SK-N-SH (cell line): ENCODE measurements around the gene CALML3. TPM values are rescaled to one million over a fixed set of nuclear protein-coding genes. Genes with fewer than 3 reads are reported as not detected.

Experiments
- CTCF ChIA-PET: fragments of 300-600, 350-600 bp; formaldehyde crosslinking; extraction: SDS; loops from one replicate; lab custom pipeline; 2021; lab: Yijun Ruan, JAX
- POLR2A ChIA-PET: fragments of 350-600 bp; sonication (Branson Sonifier 250); formaldehyde crosslinking; extraction: SDS; loops from one replicate; lab custom pipeline; 2020; ENCODE audit warnings: antibody characterized with exemption, inconsistent platforms; lab: Yijun Ruan, JAX
- DNase-seq: peaks from one replicate; pipeline ENCODE4 v3.0.0; 2012
- H2AFZ ChIP-seq: fragments of 200-600 bp; sonication (generic); 2 replicates; pipeline ENCODE4 v1.8.1; 2016; ENCODE audit warnings: antibody characterized with exemption, mild to moderate bottlenecking, low read depth
- H3F3A ChIP-seq: fragments of 200-600 bp; sonication (generic); replicated peaks from 2 replicates; pipeline ENCODE3; 2016; ENCODE audit warnings: antibody characterized with exemption, mild to moderate bottlenecking; ENCODE audit not compliant: insufficient read depth
- H3K27ac ChIP-seq, 2 experiments: fragments of 200-500 bp in 1 of 2; fragments of 200-600 bp in 1 of 2; sonication (Bioruptor generic) in 1 of 2; sonication (generic), shearing (Covaris generic) in 1 of 2; 2 replicates each; pipeline versions ENCODE4 v1.5.1 to v1.6.1; 2014 to 2016; ENCODE audit warnings: low read depth in 2 of 2, inconsistent platforms in 1 of 2, low read length in 1 of 2, mild to moderate bottlenecking in 1 of 2, mixed read lengths in 1 of 2
- H3K27me3 ChIP-seq: fragments of 200-600 bp; sonication (generic), shearing (Covaris generic); 2 replicates; pipeline ENCODE4 v1.6.1; 2016; ENCODE audit warnings: mixed run types; ENCODE audit not compliant: insufficient read depth
- H3K36me3 ChIP-seq, 2 experiments: fragments of 200-500 bp in 1 of 2; fragments of 200-600 bp in 1 of 2; sonication (Bioruptor generic) in 1 of 2; sonication (generic) in 1 of 2; replicated peaks in 1 of 2; 2 replicates each; pipeline versions ENCODE3 to v1.5.1; 2014 to 2016; ENCODE audit warnings: low read length in 1 of 2, mild to moderate bottlenecking in 1 of 2; ENCODE audit not compliant: insufficient read depth in 2 of 2, control insufficient read depth in 1 of 2
- H3K4me1 ChIP-seq, 2 experiments: fragments of 200-500 bp in 1 of 2; fragments of 200-600 bp in 1 of 2; sonication (Bioruptor generic) in 1 of 2; sonication (generic), shearing (Covaris generic) in 1 of 2; 2 replicates each; pipeline versions ENCODE4 v1.5.1 to v1.6.1; 2014 to 2016; ENCODE audit warnings: low read depth in 1 of 2, low read length in 1 of 2, mixed run types in 1 of 2; ENCODE audit not compliant: insufficient read depth in 2 of 2, control insufficient read depth in 1 of 2
- H3K4me2 ChIP-seq: fragments of 200-600 bp; sonication (generic), shearing (Covaris generic); 2 replicates; pipeline ENCODE4 v1.6.1; 2017; ENCODE audit warnings: mixed run types
- H3K4me3 ChIP-seq, 2 experiments: fragments of 200-500 bp in 1 of 2; fragments of 200-600 bp in 1 of 2; sonication (Bioruptor generic) in 1 of 2; sonication (generic), shearing (Covaris generic) in 1 of 2; 2 replicates each; pipeline versions ENCODE4 v1.5.1 to v1.8.1; 2014 to 2016; ENCODE audit warnings: low read depth in 2 of 2, inconsistent platforms in 1 of 2, low read length in 1 of 2, mild to moderate bottlenecking in 1 of 2, mixed read lengths in 1 of 2, moderate library complexity in 1 of 2
- H3K79me2 ChIP-seq: fragments of 200-600 bp; sonication (generic); 2 replicates; pipeline ENCODE4 v1.8.1; 2017; ENCODE audit warnings: mild to moderate bottlenecking; ENCODE audit not compliant: insufficient read depth
- H3K9ac ChIP-seq: fragments of 200-600 bp; sonication (generic); 2 replicates; pipeline ENCODE4 v1.6.1; 2017; ENCODE audit warnings: mixed run types
- H3K9me2 ChIP-seq: fragments of 200-600 bp; sonication (generic); 2 replicates; pipeline ENCODE4 v1.6.1; 2017; ENCODE audit warnings: mixed run types
- H3K9me3 ChIP-seq: fragments of 200-600 bp; sonication (generic); 2 replicates; pipeline ENCODE4 v1.6.1; 2017; ENCODE audit warnings: mixed run types, mild to moderate bottlenecking, moderate library complexity
- H4K20me1 ChIP-seq: fragments of 200-600 bp; sonication (generic); 2 replicates; pipeline ENCODE4 v1.6.1; 2017; ENCODE audit warnings: mild to moderate bottlenecking, mixed run types; ENCODE audit not compliant: insufficient read depth
- CTCF ChIP-seq: fragments of 200-600 bp; sonication (generic); IDR thresholded peaks from 2 replicates; pipeline ENCODE4 v1.6.1; 2017; ENCODE audit warnings: antibody characterized with exemption, mild to moderate bottlenecking, moderate library complexity
- JUND ChIP-seq: IDR thresholded peaks from 2 replicates; pipeline ENCODE4 v1.4.0; 2012
- MAX ChIP-seq: IDR thresholded peaks from 2 replicates; pipeline ENCODE4 v1.4.0; 2012; ENCODE audit warnings: low read depth
- MXI1 ChIP-seq: IDR thresholded peaks from 2 replicates; pipeline ENCODE4 v1.6.1; 2012; ENCODE audit warnings: mild to moderate bottlenecking, low read depth, low read length, improper control_type of control experiment
- NFIC ChIP-seq: IDR thresholded peaks from 2 replicates; pipeline ENCODE4 v1.4.0; 2012; ENCODE audit warnings: borderline replicate concordance
- NRF1 ChIP-seq: IDR thresholded peaks from 2 replicates; pipeline ENCODE4 v1.6.1; 2012; ENCODE audit warnings: low read depth, mild to moderate bottlenecking, low read length
- RFX5 ChIP-seq: IDR thresholded peaks from 2 replicates; pipeline ENCODE4 v1.6.1; 2012; ENCODE audit warnings: mild to moderate bottlenecking, improper control_type of control experiment, low read length
- SIN3A ChIP-seq: IDR thresholded peaks from 2 replicates; pipeline ENCODE4 v1.6.1; 2012; ENCODE audit warnings: low read depth, mild to moderate bottlenecking, low read length, moderate library complexity, borderline replicate concordance
- TAF1 ChIP-seq: IDR thresholded peaks from 2 replicates; pipeline ENCODE4 v1.6.1; 2012; ENCODE audit warnings: low read depth, mild to moderate bottlenecking, low read length, moderate library complexity, borderline replicate concordance
- TEAD4 ChIP-seq: IDR thresholded peaks from 2 replicates; pipeline ENCODE4 v1.4.0; 2012; ENCODE audit warnings: mild to moderate bottlenecking, borderline replicate concordance; ENCODE audit not compliant: insufficient read depth
- YY1 ChIP-seq: IDR thresholded peaks from 2 replicates; pipeline ENCODE4 v1.4.0; 2012; ENCODE audit warnings: low read depth, mild to moderate bottlenecking
- WGBS: methylation state at CpG from one replicate; pipeline ENCODE4 v1.1.6; 2017; ENCODE audit warnings: low lambda C conversion rate; 5-methylcytosine and 5-hydroxymethylcytosine counted together
- polyA plus RNA-seq, 3 experiments: library from polyadenylated mRNA; depleted of rRNA; stranded (reverse); fragments of >200 nt; gene quantifications; 2 replicates each; pipeline ENCODE4 v1.2.3, GENCODE V29; 2012
- TF ChIP-seq, protein P1 (sequence below): IDR thresholded peaks from 2 replicates; pipeline ENCODE4 v1.4.0; 2012; ENCODE audit warnings: low read depth, borderline replicate concordance
- TF ChIP-seq, protein P2 (sequence below): IDR thresholded peaks from 2 replicates; pipeline ENCODE4 v1.6.1; 2012; ENCODE audit warnings: mild to moderate bottlenecking, low read depth, low read length, moderate library complexity

CALML3 gene
- polyA plus RNA-seq, 1 of the 3 experiments (the other 2 are of a cell fraction): not detected

DNA sequence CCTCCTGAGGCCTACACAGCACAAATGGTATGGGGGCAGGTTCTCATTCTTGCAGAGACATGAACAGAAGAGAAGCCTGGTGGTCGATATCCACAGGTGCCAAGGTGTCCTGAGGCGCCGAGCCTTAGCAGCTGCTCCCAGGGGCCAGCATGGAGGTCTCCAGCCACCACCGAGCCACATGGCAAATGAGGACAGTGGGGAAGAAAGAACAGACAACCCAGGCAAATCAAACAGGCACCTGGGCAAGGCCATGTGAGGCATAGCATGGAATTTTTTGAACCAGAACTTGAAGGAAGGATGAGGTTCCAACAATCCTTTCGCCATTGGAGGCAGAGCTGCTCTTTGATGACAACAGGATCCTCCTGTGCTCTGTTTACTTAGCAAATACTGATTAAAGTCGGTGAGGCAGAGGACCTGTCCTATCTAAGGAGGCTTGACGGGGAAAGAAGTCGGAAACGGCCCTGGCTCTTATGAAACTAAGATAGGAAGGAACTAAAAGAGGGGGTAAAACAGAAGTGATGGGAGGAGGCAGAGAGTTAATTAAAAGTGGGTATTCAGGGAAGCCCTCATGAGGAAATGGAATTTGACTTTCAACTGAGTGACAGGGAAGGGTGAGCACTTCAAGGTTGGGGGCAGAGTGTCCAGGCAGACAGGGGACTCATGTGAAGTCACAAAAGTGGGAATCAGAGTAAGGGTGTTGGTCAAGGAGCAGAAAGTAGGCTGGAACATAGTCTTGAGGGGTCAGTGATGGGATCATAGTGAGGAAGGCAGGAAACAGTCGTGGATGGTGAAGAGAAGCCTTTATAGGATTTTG lies 8.6 kb upstream of the CALML3 start:
- no peak overlapping the region for H3K4me3 ChIP-seq
- no peaks in the 10 kb centered on the region for H3K9me2 ChIP-seq
- no peaks in the 10 kb centered on the region for H3F3A ChIP-seq
- DNase-seq: no peak
- H2AFZ ChIP-seq: no peak overlapping the region
- no peak overlapping the region for H3K27ac ChIP-seq
- ChIA-PET CTCF (no interaction called here), POLR2A (no interaction called here)
- no peak overlapping the region for H3K9ac ChIP-seq
- H3K79me2 ChIP-seq: no peaks in the 10 kb centered on the region
- no peaks in the 10 kb centered on the region for H3K27me3 ChIP-seq
- H3K36me3 ChIP-seq: no peaks in the 10 kb centered on the region
- H3K4me2 ChIP-seq: no peak overlapping the region
- WGBS: 59% methylated on average over 10 of the region's 10 CpGs
- TF ChIP-seq, protein P1, sequence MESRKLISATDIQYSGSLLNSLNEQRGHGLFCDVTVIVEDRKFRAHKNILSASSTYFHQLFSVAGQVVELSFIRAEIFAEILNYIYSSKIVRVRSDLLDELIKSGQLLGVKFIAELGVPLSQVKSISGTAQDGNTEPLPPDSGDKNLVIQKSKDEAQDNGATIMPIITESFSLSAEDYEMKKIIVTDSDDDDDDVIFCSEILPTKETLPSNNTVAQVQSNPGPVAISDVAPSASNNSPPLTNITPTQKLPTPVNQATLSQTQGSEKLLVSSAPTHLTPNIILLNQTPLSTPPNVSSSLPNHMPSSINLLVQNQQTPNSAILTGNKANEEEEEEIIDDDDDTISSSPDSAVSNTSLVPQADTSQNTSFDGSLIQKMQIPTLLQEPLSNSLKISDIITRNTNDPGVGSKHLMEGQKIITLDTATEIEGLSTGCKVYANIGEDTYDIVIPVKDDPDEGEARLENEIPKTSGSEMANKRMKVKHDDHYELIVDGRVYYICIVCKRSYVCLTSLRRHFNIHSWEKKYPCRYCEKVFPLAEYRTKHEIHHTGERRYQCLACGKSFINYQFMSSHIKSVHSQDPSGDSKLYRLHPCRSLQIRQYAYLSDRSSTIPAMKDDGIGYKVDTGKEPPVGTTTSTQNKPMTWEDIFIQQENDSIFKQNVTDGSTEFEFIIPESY: no peak
- TF ChIP-seq, all 33 proteins: peak for 0
- no peaks in the 10 kb centered on the region for H4K20me1 ChIP-seq
- H3K9me3 ChIP-seq: no peaks in the 10 kb centered on the region
- no peaks in the 10 kb centered on the region for H3K4me1 ChIP-seq

- ChIA-PET CTCF (no interaction called here), POLR2A (no interaction called here)
- Histone ChIP-seq H3K4me1 (no peaks in the 10 kb centered on the region), H2AFZ (no peak overlapping the region), H4K20me1 (no peaks in the 10 kb centered on the region), H3K79me2 (no peaks in the 10 kb centered on the region), H3K9me3 (no peaks in the 10 kb centered on the region), H3K4me2 (no peak overlapping the region), H3K4me3 (no peak overlapping the region), H3K9ac (no peak overlapping the region), H3K27ac (no peak overlapping the region), H3K36me3 (no peaks in the 10 kb centered on the region), H3K27me3 (no peaks in the 10 kb centered on the region), H3F3A (no peaks in the 10 kb centered on the region), H3K9me2 (no peaks in the 10 kb centered on the region)
- no peak for TF ChIP-seq NFIC
- no peak for TF ChIP-seq CTCF
- no peak for TF ChIP-seq RFX5
- no peak for TF ChIP-seq JUND
- no peak for TF ChIP-seq NRF1
- TF ChIP-seq, protein P2, sequence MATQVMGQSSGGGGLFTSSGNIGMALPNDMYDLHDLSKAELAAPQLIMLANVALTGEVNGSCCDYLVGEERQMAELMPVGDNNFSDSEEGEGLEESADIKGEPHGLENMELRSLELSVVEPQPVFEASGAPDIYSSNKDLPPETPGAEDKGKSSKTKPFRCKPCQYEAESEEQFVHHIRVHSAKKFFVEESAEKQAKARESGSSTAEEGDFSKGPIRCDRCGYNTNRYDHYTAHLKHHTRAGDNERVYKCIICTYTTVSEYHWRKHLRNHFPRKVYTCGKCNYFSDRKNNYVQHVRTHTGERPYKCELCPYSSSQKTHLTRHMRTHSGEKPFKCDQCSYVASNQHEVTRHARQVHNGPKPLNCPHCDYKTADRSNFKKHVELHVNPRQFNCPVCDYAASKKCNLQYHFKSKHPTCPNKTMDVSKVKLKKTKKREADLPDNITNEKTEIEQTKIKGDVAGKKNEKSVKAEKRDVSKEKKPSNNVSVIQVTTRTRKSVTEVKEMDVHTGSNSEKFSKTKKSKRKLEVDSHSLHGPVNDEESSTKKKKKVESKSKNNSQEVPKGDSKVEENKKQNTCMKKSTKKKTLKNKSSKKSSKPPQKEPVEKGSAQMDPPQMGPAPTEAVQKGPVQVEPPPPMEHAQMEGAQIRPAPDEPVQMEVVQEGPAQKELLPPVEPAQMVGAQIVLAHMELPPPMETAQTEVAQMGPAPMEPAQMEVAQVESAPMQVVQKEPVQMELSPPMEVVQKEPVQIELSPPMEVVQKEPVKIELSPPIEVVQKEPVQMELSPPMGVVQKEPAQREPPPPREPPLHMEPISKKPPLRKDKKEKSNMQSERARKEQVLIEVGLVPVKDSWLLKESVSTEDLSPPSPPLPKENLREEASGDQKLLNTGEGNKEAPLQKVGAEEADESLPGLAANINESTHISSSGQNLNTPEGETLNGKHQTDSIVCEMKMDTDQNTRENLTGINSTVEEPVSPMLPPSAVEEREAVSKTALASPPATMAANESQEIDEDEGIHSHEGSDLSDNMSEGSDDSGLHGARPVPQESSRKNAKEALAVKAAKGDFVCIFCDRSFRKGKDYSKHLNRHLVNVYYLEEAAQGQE: no peak
- TF ChIP-seq MAX: no peak
- TF ChIP-seq TEAD4: no peak
- TF ChIP-seq SIN3A: no peak
- no peak for TF ChIP-seq MXI1
- no peak for TF ChIP-seq TAF1
- no peak for TF ChIP-seq YY1
- 62% methylated on average over 5 of the region's 5 CpGs for WGBS
- no peak for DNase-seq
These were observed 7.2 kb upstream of the CALML3 start for GRCh38 chr10:5517546-5517945.
